Mesothelial cell of epicardium (in vitro differentiated cells): ENCODE results near the gene C14orf132. TPM values are rescaled to one million over a fixed set of nuclear protein-coding genes. Genes with fewer than 3 reads are reported as not detected.

Experiments
- DNase-seq, 2 experiments: peaks; one replicate each; pipeline ENCODE4 v3.0.0; 2021; ENCODE audit warnings: low spot score in 2 of 2; ENCODE audit not compliant: unreplicated experiment in 2 of 2
- H3K27ac Mint-ChIP-seq: 2 replicates; pipeline ENCODE4 v1.8.0; 2021; ENCODE audit warnings: mixed read lengths
- H3K27me3 Mint-ChIP-seq: 2 replicates; pipeline ENCODE4 v1.8.0; 2021; ENCODE audit warnings: low read depth, mixed read lengths
- H3K36me3 Mint-ChIP-seq: 2 replicates; pipeline ENCODE4 v1.8.0; 2021; ENCODE audit warnings: mixed read lengths
- H3K4me1 Mint-ChIP-seq: 2 replicates; pipeline ENCODE4 v1.8.0; 2021; ENCODE audit warnings: mixed read lengths
- H3K4me3 Mint-ChIP-seq: 2 replicates; pipeline ENCODE4 v1.8.0; 2021; ENCODE audit warnings: mild to moderate bottlenecking, moderate library complexity, mixed read lengths
- H3K9me3 Mint-ChIP-seq: 2 replicates; pipeline ENCODE4 v1.8.0; 2021; ENCODE audit warnings: mixed read lengths
- CTCF ChIP-seq: fragments of 200-600 bp; sonication (generic); IDR thresholded peaks from one replicate; pipeline ENCODE4 v1.5.0; 2021; ENCODE audit warnings: antibody characterized with exemption; ENCODE audit not compliant: unreplicated experiment
- total RNA-seq: library from RNA; stranded (reverse); gene quantifications from 3 replicates; pipeline ENCODE4 v1.2.1, GENCODE V29; 2021

Gene C14orf132
- total RNA-seq, 1 donor from 2014 or later: 40.6 TPM

GRCh38 chr14:96129128-96129736 is 90.1 kb downstream of the C14orf132 start:
- Mint-ChIP-seq H3K27ac (no peak overlapping the region), H3K27me3 (no peaks in the 10 kb centered on the region), H3K36me3 (no peaks in the 10 kb centered on the region), H3K4me1 (peaks cover 17% of the 10 kb centered on the region), H3K4me3 (no peak overlapping the region), H3K9me3 (no peaks in the 10 kb centered on the region)
- TF ChIP-seq CTCF: no peak
- DNase-seq: peak in 1 of 2 experiments; percentile 1

- Mint-ChIP-seq H3K9me3 (no peaks in the 10 kb centered on the region), H3K36me3 (no peaks in the 10 kb centered on the region), H3K4me1 (peaks cover 14% of the 10 kb centered on the region), H3K27ac (no peak overlapping the region), H3K4me3 (no peak overlapping the region), H3K27me3 (no peaks in the 10 kb centered on the region)
- DNase-seq: no peak
- no peak for TF ChIP-seq CTCF
These were observed 91.2 kb downstream of the C14orf132 start for GRCh38 chr14:96130391-96130790.

GRCh38 chr14:96130854-96131253 is 91.7 kb downstream of the C14orf132 start:
- no peak overlapping the region for H3K27ac Mint-ChIP-seq
- no peaks in the 10 kb centered on the region for H3K27me3 Mint-ChIP-seq
- no peaks in the 10 kb centered on the region for H3K36me3 Mint-ChIP-seq
- no peak for TF ChIP-seq CTCF
- no peak for DNase-seq
- H3K4me3 Mint-ChIP-seq: no peak overlapping the region
- H3K4me1 Mint-ChIP-seq: peaks cover 17% of the 10 kb centered on the region
- H3K9me3 Mint-ChIP-seq: no peaks in the 10 kb centered on the region

GRCh38 chr14:96131836-96132235 is 92.7 kb downstream of the C14orf132 start:
- H3K36me3 Mint-ChIP-seq: no peaks in the 10 kb centered on the region
- peaks cover 20% of the 10 kb centered on the region for H3K4me1 Mint-ChIP-seq
- no peak for TF ChIP-seq CTCF
- no peak overlapping the region for H3K27ac Mint-ChIP-seq
- no peaks in the 10 kb centered on the region for H3K9me3 Mint-ChIP-seq
- DNase-seq: no peak
- H3K4me3 Mint-ChIP-seq: no peak overlapping the region
- H3K27me3 Mint-ChIP-seq: no peaks in the 10 kb centered on the region

- Mint-ChIP-seq H3K27ac (no peak overlapping the region), H3K9me3 (peaks cover 8% of the 10 kb centered on the region), H3K36me3 (no peaks in the 10 kb centered on the region), H3K4me3 (no peak overlapping the region), H3K27me3 (no peaks in the 10 kb centered on the region), H3K4me1 (peaks cover 12% of the 10 kb centered on the region)
- DNase-seq: no peak
- no peak for TF ChIP-seq CTCF
These were observed 95.3 kb downstream of the C14orf132 start for GRCh38 chr14:96134508-96134907.

GRCh38 chr14:96135285-96135684 is 96.1 kb downstream of the C14orf132 start:
- TF ChIP-seq CTCF: no peak
- Mint-ChIP-seq H3K27ac (no peak overlapping the region), H3K36me3 (no peaks in the 10 kb centered on the region), H3K4me1 (peaks cover 12% of the 10 kb centered on the region), H3K9me3 (peaks cover 8% of the 10 kb centered on the region), H3K27me3 (no peaks in the 10 kb centered on the region), H3K4me3 (no peak overlapping the region)
- no peak for DNase-seq
